ENCODE measurements around the gene GREB1.

Gene GREB1

DNA sequence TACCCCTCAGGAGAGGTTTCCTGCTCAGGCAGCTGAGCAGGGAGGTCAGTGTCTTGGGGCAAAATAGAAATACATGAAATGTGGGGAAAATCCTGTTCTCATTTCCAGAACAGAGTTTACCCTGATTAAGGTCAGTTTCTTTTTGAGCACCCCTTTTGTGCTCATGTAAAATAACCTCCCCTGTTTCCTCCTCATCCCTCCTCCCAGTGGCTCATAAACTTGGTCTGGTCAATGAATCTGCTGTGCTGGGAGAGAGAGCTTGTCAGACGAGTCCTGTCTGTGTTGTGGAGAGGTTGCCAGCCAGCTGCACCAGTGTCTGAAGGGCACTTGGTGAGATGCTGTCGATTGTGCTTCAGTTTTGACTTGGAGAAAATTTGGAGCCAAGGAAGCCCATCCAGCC is 87.6 kb downstream of the GREB1 start:
- H3K27ac Mint-ChIP-seq: no peak overlapping the region
- H3K9me3 Mint-ChIP-seq: no peaks in the 10 kb centered on the region
- H3K27me3 Mint-ChIP-seq (ENCODE audit: low read depth): no peaks in the 10 kb centered on the region
- no peak overlapping the region for H3K4me3 Mint-ChIP-seq
- no peaks in the 10 kb centered on the region for H3K36me3 Mint-ChIP-seq (ENCODE audit: low read depth)
- H3K4me1 Mint-ChIP-seq (ENCODE audit: low read depth): no peaks in the 10 kb centered on the region
- no peak for DNase-seq (ENCODE audit: low spot score)

DNA sequence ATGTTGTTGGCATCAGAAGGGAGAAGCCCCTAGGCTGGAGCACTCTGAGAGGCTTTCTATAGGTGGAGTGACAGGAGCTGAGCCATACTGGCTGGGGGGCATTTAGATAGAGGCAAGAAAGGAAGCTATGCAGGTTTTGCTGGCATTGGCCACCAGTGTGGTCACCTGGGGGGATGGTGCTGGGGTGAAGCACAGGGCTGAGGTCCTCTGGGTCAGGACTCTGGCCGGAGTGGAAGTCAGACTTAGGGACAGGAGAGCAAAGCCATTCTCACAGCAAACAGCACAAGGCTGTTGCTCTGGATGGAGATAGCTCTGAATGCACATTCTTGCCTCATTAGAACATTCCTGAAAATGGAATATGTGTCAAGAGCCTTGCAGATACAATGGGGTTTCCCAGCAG is 88.8 kb downstream of the GREB1 start:
- no peak overlapping the region for H3K4me3 Mint-ChIP-seq
- no peak for DNase-seq (ENCODE audit: low spot score)
- no peaks in the 10 kb centered on the region for H3K4me1 Mint-ChIP-seq (ENCODE audit: low read depth)
- H3K9me3 Mint-ChIP-seq: no peaks in the 10 kb centered on the region
- no peaks in the 10 kb centered on the region for H3K27me3 Mint-ChIP-seq (ENCODE audit: low read depth)
- no peak overlapping the region for H3K27ac Mint-ChIP-seq
- no peaks in the 10 kb centered on the region for H3K36me3 Mint-ChIP-seq (ENCODE audit: low read depth)

DNA sequence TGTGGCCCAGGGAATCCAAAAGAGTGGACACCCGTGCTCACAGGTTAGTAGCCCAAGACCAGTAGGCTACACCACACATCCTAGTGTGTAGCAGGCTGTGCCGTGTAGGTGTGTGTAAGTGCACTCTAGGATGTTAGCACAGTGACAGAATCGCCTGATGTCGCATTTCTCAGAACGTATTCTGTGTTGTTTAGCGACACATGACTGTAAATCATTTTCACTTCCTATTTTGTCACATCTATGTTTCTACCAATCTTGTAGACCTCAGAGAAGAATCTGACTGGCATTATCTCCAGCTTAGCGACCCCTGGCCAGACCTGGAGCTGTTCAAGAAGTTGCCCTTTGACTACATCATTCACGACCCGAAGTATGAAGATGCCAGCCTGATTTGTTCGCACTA is 91.0 kb downstream of the GREB1 start:
- DNase-seq (ENCODE audit: low spot score): no peak
- H3K36me3 Mint-ChIP-seq (ENCODE audit: low read depth): no peaks in the 10 kb centered on the region
- no peak overlapping the region for H3K27ac Mint-ChIP-seq
- no peaks in the 10 kb centered on the region for H3K9me3 Mint-ChIP-seq
- H3K4me1 Mint-ChIP-seq (ENCODE audit: low read depth): no peaks in the 10 kb centered on the region
- no peaks in the 10 kb centered on the region for H3K27me3 Mint-ChIP-seq (ENCODE audit: low read depth)
- no peak overlapping the region for H3K4me3 Mint-ChIP-seq

DNA sequence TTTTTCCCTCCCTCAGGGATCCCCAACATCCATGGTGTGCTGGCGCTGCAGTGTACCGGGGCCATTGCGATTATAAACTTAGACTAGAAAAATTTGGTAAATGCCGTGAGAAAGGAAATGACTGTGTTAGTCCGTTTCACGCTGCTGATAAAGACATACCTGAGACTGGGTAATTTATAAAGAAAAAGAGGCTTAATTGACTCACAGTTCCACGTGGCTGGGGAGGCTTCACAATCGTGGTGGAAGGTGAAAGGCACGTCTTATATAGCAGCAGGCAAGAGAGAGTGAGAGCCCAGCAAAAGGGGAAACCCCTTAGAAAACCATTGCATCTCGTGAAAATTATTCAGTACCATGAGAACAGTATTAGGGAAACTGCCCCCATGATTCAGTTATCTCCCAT is 91.8 kb downstream of the GREB1 start:
- no peak for DNase-seq (ENCODE audit: low spot score)
- no peaks in the 10 kb centered on the region for H3K9me3 Mint-ChIP-seq
- H3K27me3 Mint-ChIP-seq (ENCODE audit: low read depth): no peaks in the 10 kb centered on the region
- H3K4me3 Mint-ChIP-seq: no peak overlapping the region
- no peaks in the 10 kb centered on the region for H3K36me3 Mint-ChIP-seq (ENCODE audit: low read depth)
- no peak overlapping the region for H3K27ac Mint-ChIP-seq
- no peaks in the 10 kb centered on the region for H3K4me1 Mint-ChIP-seq (ENCODE audit: low read depth)

DNA sequence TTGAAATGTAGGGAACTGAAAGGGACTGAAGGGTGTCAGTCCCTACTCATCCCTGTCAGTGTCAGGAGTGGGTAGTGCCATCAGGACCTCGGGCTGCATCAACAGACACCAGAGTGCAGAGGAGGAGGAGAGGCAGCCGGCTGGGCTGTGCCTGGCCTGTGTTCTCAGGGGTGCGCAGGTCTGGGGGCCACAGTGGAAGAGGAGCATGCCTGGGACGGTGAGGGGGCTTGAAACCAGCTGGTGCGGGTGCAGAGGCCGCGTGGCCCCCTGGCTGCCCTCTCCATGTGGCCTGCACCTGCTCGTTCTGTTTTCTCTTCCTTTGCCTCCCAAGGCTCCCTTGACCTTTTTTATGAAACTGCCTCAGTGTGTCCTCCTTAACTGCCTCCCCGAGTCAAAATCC is 94.8 kb downstream of the GREB1 start:
- DNase-seq (ENCODE audit: low spot score): no peak
- Mint-ChIP-seq H3K36me3 (ENCODE audit: low read depth) (no peaks in the 10 kb centered on the region), H3K4me1 (ENCODE audit: low read depth) (no peaks in the 10 kb centered on the region), H3K27ac (no peak overlapping the region), H3K9me3 (no peaks in the 10 kb centered on the region), H3K4me3 (no peak overlapping the region), H3K27me3 (ENCODE audit: low read depth) (no peaks in the 10 kb centered on the region)

DNA sequence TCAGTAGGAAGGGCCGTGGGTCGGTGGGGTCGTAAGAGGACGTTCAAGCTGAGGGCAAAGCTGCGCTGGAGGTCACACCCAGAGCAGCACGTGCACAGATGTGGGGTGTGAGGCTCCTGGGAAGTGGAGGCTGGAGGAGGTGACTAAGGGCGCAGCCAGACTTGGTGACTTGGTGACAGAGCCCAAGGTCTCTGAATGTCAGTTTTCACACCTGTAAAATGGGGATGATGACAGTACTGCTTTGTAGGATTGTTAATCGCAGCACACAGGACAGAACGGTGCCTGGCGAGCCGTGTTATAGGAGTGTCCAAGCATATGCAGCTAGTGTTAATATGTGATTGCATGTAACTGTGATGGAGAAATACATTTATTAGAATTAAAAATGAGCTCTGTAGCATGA is 95.4 kb downstream of the GREB1 start:
- H3K9me3 Mint-ChIP-seq: no peaks in the 10 kb centered on the region
- no peak overlapping the region for H3K4me3 Mint-ChIP-seq
- no peaks in the 10 kb centered on the region for H3K27me3 Mint-ChIP-seq (ENCODE audit: low read depth)
- no peaks in the 10 kb centered on the region for H3K36me3 Mint-ChIP-seq (ENCODE audit: low read depth)
- H3K4me1 Mint-ChIP-seq (ENCODE audit: low read depth): no peaks in the 10 kb centered on the region
- no peak for DNase-seq (ENCODE audit: low spot score)
- no peak overlapping the region for H3K27ac Mint-ChIP-seq

DNA sequence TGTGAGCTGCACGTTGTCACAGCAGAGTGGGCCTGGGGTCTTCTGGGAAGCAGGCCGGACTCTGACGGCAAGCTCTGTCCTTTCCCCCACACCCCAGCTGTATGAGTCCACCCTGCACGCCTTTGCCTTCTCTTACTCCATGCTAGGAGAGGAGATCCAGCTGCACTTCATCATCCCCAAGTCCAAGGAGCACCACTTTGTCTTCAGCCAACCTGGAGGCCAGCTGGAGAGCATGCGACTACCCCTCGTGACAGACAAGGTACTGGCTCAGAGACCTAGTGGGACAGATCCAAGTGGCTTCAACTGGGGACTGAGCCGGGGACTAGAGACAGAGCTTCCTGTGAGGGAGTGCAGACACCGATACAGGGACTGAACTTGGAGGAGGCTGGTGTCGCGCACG is 96.0 kb downstream of the GREB1 start:
- Mint-ChIP-seq H3K4me1 (ENCODE audit: low read depth) (no peaks in the 10 kb centered on the region), H3K4me3 (no peak overlapping the region)
- no peak for DNase-seq (ENCODE audit: low spot score)

DNA sequence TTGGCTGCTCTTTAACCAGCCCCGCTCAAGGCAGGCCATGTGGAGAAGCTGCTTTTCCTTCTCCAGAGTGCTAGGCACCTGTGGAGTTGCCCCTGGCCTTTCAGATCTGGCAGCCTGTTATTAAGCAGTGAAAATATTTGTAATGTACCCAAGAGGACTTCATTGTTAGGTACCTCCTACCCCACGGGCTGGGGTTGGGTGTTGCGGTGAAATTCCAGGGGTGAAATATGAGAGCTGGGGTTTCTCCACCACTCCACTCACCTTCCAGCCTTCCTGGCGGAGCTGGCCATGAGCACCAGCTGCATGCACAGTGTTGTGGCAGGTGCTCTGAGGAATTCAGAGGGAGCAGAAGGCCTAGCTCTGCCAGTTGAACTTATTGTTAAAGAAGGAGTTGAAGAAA is 97.0 kb downstream of the GREB1 start:
- H3K27me3 Mint-ChIP-seq (ENCODE audit: low read depth): no peaks in the 10 kb centered on the region
- H3K4me1 Mint-ChIP-seq (ENCODE audit: low read depth): no peaks in the 10 kb centered on the region

More for the DNA sequence above, 96.0 kb downstream of the GREB1 start:
- no peak overlapping the region for H3K27ac Mint-ChIP-seq
- H3K9me3 Mint-ChIP-seq: no peaks in the 10 kb centered on the region
- H3K27me3 Mint-ChIP-seq (ENCODE audit: low read depth): no peaks in the 10 kb centered on the region
- no peaks in the 10 kb centered on the region for H3K36me3 Mint-ChIP-seq (ENCODE audit: low read depth)

DNA sequence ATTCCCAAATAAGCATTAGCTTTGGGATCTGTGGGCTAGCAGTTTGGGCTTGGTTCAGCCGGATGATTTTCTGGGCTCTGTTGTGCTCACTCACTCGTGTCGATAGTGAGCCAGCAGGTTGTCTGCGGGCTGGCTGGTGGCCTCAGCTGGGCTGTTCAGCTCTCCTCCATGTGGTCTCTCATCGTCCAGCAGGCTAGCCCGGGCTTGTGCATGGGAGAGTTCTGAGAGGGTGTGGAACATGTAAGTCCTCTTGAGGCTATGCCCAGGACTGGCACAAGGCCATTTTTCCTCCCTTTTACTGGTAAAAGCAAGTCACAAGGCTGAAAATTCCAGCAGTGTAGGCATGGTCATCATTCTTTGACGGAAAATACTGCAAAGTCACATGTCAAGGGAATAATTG is 97.6 kb downstream of the GREB1 start:
- Mint-ChIP-seq H3K4me1 (ENCODE audit: low read depth) (no peaks in the 10 kb centered on the region), H3K27me3 (ENCODE audit: low read depth) (no peaks in the 10 kb centered on the region), H3K27ac (no peak overlapping the region), H3K9me3 (no peaks in the 10 kb centered on the region), H3K36me3 (ENCODE audit: low read depth) (no peaks in the 10 kb centered on the region), H3K4me3 (no peak overlapping the region)
- no peak for DNase-seq (ENCODE audit: low spot score)

More for the DNA sequence above, 97.0 kb downstream of the GREB1 start:
- Mint-ChIP-seq H3K9me3 (no peaks in the 10 kb centered on the region), H3K36me3 (ENCODE audit: low read depth) (no peaks in the 10 kb centered on the region), H3K27ac (no peak overlapping the region), H3K4me3 (no peak overlapping the region)
- no peak for DNase-seq (ENCODE audit: low spot score)

DNA sequence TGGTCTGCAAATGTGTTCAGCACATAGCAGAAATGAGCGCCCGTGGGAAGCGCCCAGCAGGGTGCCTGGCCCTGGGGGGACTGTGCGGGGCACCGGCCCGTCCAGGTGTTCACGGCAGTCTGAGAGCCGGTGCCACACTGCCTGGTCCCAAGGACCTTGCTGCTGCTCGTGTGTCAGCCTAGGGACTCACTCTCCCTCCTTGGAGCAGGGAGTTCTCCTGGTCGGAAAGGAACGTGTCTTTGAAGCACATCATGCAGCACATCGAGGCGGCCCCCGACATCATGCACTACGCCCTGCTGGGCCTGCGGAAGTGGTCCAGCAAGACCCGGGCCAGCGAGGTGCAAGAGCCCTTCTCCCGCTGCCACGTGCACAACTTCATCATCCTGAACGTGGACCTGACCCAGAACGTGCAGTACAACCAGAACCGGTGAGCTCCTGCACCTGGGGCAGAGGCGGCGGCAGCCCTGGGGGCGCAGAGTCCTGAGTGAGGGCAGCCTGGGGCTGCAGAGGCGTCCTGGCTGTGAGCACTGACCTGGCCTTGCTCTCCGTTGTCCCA is 100.2 kb downstream of the GREB1 start:
- no peak overlapping the region for H3K27ac Mint-ChIP-seq
- no peaks in the 10 kb centered on the region for H3K36me3 Mint-ChIP-seq (ENCODE audit: low read depth)
- H3K9me3 Mint-ChIP-seq: no peaks in the 10 kb centered on the region
- DNase-seq (ENCODE audit: low spot score): no peak
- H3K27me3 Mint-ChIP-seq (ENCODE audit: low read depth): no peaks in the 10 kb centered on the region
- no peak overlapping the region for H3K4me3 Mint-ChIP-seq
- H3K4me1 Mint-ChIP-seq (ENCODE audit: low read depth): no peaks in the 10 kb centered on the region

DNA sequence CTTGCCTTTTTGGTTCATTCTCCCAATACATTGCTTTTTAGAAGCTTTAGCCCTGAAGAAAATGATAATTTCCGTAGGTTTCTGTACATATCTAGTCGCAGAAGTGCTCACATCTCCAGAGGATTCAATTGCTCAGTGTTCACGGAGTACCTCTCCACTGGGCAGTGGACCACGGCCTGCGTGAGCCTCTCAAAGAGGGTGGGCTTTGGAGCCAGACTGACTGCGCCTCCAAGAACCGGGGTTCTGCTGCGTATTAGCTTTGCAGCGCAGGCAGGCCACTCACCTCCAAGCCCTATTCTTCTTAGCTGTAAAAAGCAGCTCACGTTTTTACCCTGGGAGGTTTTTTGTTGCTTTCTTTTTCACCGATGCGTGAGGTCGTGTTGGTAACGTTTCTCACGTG is 100.7 kb downstream of the GREB1 start:
- H3K27ac Mint-ChIP-seq: no peak overlapping the region
- H3K36me3 Mint-ChIP-seq (ENCODE audit: low read depth): no peaks in the 10 kb centered on the region
- H3K4me1 Mint-ChIP-seq (ENCODE audit: low read depth): no peaks in the 10 kb centered on the region
- no peaks in the 10 kb centered on the region for H3K9me3 Mint-ChIP-seq
- DNase-seq (ENCODE audit: low spot score): no peak
- H3K4me3 Mint-ChIP-seq: no peak overlapping the region
- no peaks in the 10 kb centered on the region for H3K27me3 Mint-ChIP-seq (ENCODE audit: low read depth)

DNA sequence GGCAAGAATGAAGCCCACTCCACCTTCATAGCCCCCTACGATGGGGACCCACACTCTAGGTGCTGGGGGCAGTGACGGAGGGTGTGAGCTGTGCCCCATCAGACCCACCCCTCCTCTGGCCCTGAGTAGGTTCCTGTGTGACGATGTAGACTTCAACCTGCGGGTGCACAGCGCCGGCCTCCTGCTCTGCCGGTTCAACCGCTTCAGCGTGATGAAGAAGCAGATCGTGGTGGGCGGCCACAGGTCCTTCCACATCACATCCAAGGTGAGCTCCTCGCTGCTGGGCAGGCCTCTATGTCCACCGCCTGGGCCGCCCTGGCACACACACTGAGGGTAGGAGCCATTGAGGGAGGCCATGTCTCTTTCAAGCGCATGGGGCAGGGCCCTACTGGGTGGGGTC is 101.3 kb downstream of the GREB1 start:
- Mint-ChIP-seq H3K36me3 (ENCODE audit: low read depth) (no peaks in the 10 kb centered on the region), H3K27me3 (ENCODE audit: low read depth) (no peaks in the 10 kb centered on the region), H3K9me3 (no peaks in the 10 kb centered on the region), H3K4me1 (ENCODE audit: low read depth) (no peaks in the 10 kb centered on the region), H3K4me3 (no peak overlapping the region), H3K27ac (no peak overlapping the region)
- no peak for DNase-seq (ENCODE audit: low spot score)

DNA sequence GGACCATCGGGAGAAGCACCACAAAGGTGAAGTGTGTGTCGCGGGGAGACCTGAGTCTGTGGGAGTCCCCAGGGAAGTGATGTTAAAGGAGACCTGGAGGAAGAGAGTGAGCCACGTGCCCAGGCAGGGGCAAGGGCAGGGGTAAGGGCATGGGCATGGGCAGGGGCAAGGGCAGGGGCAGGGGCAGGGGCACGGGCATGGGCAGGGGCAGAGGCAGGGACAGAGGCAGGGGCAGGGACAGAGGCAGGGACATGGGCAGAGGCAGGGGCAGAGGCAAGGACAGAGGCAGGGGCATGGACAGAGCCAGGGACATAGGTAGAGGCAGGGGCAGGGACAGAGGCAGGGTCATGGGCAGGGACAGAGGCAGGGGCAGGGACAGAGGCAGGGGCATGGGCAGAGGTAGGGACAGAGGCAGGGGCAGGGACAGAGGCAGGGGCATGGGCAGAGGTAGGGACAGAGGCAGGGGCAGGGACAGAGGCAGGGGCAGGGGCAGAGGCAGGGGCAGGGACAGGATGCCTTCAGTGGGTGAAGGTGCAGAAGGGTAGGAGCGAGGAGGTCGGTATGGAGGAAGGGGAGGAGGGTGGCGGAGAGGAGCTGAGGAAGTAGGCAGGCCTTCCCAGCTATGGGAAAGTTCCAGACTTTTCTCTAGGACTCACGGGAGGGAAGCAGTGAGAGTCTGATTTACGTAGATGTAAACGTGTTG is 102.9 kb downstream of the GREB1 start:
- no peak for DNase-seq (ENCODE audit: low spot score)

DNA sequence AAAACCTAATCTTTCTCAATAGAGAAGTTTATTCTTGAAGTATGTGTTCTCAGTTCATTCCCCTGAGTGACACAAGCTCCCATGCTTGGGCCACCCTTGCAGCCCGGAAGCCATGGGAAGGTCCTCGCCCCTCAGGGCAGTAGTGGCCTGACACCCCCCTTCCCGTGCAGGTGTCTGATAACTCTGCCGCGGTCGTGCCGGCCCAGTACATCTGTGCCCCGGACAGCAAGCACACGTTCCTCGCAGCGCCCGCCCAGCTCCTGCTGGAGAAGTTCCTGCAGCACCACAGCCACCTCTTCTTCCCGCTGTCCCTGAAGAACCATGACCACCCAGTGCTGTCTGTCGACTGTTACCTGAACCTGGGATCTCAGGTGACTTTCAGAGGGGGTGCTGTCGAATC is 103.7 kb downstream of the GREB1 start:
- Mint-ChIP-seq H3K27ac (no peak overlapping the region), H3K4me3 (no peak overlapping the region), H3K9me3 (no peaks in the 10 kb centered on the region), H3K27me3 (ENCODE audit: low read depth) (no peaks in the 10 kb centered on the region), H3K4me1 (ENCODE audit: low read depth) (no peaks in the 10 kb centered on the region), H3K36me3 (ENCODE audit: low read depth) (no peaks in the 10 kb centered on the region)
- no peak for DNase-seq (ENCODE audit: low spot score)

More for the DNA sequence above, 102.9 kb downstream of the GREB1 start:
- H3K4me3 Mint-ChIP-seq: no peak overlapping the region
- H3K4me1 Mint-ChIP-seq (ENCODE audit: low read depth): no peaks in the 10 kb centered on the region
- no peaks in the 10 kb centered on the region for H3K27me3 Mint-ChIP-seq (ENCODE audit: low read depth)
- H3K27ac Mint-ChIP-seq: no peak overlapping the region
- no peaks in the 10 kb centered on the region for H3K36me3 Mint-ChIP-seq (ENCODE audit: low read depth)
- H3K9me3 Mint-ChIP-seq: no peaks in the 10 kb centered on the region

DNA sequence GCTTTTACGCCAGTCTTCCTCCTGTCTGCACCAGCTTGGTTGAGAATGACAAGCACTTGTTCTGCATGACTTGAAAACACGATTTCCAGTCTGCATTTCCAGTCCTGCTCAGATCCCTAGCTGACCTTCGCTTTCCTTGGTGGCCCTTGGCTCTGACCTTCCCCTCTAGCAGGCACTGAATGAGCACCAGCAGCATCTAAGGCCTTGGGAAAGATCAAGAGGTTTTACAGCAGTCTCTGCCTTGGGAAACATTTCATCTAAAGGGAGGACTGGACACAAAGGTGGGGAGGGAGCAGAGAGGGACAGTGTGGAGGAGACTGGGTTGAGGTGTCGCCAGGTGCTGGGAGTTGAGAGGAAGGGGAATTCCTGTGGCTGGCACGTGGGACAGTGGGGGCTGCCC is 105.7 kb downstream of the GREB1 start:
- Mint-ChIP-seq H3K36me3 (ENCODE audit: low read depth) (no peaks in the 10 kb centered on the region), H3K4me3 (no peak overlapping the region), H3K27ac (no peak overlapping the region), H3K4me1 (ENCODE audit: low read depth) (no peaks in the 10 kb centered on the region), H3K27me3 (ENCODE audit: low read depth) (peaks cover 1% of the 10 kb centered on the region), H3K9me3 (no peaks in the 10 kb centered on the region)
- no peak for DNase-seq (ENCODE audit: low spot score)
